HuH-7 (cell line): Measurements from ENCODE around the gene AKAP1.

Experiments
- DNase-seq: peaks from one replicate; pipeline ENCODE4 v3.0.0; 2011; ENCODE audit warnings: low spot score

Gene AKAP1, protein sequence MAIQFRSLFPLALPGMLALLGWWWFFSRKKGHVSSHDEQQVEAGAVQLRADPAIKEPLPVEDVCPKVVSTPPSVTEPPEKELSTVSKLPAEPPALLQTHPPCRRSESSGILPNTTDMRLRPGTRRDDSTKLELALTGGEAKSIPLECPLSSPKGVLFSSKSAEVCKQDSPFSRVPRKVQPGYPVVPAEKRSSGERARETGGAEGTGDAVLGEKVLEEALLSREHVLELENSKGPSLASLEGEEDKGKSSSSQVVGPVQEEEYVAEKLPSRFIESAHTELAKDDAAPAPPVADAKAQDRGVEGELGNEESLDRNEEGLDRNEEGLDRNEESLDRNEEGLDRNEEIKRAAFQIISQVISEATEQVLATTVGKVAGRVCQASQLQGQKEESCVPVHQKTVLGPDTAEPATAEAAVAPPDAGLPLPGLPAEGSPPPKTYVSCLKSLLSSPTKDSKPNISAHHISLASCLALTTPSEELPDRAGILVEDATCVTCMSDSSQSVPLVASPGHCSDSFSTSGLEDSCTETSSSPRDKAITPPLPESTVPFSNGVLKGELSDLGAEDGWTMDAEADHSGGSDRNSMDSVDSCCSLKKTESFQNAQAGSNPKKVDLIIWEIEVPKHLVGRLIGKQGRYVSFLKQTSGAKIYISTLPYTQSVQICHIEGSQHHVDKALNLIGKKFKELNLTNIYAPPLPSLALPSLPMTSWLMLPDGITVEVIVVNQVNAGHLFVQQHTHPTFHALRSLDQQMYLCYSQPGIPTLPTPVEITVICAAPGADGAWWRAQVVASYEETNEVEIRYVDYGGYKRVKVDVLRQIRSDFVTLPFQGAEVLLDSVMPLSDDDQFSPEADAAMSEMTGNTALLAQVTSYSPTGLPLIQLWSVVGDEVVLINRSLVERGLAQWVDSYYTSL

DNA sequence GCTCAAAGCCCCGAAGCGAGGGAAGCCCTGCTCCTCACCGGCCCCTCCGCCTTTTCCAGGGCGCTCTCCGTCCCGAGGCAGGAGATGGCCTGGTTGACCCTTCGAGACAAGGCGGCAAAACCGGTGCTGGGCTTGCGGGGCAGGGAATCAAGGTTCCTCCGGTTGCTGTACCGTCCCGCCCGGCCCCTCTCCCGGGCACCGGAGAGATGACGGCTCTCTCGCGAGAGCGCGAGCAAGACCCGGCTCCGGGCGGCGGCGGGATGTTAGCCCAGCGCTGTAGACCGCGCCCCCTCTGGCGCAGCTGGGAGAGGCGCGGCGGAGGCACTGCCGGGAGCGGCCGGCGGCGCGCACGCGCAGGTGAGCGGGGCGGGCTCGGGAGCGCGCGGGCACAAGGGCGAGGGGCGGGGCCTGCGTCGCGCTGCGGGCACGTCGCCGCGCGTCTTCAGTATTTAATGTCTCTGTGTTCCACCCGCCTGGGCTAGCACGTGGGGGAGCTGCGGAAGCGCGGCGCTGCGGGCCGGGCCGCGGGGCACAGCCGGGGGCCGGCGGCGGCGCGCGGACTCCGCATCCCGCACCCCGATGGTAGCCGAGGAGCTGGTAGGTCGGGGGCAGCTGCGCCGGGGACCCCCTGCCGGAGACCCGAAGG is at the start of gene AKAP1:
Gene AKAP1, plus strand, starts transcription at position 445 of the 646 bp plus-strand sequence. CDS start 20,219 bp downstream, outside the sequence.
- peak; percentile 98 for DNase-seq

DNA sequence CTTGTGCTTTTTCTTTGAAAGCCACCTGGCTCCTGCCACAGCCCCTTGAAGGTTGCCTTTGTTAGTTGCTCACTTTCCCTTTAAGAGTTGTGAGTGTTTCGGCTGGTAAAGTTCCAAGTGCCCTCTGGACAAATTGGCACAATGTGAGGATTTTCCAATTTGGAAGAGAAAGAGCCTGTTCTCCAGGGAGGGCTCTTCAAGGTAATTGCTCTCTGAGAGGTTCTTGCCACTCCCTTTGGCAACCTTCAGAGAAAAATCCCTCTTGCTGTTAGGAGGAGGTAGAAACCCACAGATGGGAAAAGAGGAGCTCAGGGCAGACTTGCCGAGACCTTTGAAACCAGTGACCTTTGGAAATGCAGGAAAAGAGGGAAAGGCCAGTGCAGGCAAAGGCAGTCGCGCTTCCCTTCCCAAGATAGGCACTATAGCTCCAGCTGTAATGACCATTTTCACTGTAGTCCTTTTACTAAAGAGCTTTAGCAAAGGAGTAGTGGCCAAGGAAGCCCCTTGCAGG is 49.0 kb upstream of the AKAP1 start:
- DNase-seq, result no peak

DNA sequence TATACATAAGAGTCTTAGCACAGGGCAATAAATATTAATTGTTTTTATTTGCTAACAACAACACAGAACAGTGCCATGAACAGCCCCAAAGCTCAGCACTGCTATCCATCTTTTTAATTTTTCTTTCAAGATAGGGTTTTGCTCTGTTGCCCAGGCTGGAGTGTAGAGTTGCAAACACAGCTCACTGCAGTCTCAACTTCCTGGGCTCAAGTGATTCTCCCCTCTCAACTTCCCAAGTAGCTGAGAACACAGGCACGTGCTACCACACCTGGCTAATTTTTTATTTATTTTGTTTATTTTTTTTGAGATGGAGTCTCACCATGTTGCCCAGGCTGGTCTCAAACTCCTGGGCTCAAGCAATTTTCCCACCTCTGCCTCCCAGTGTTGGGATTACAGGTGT is 47.6 kb upstream of the AKAP1 start:
- no peak for DNase-seq

DNA sequence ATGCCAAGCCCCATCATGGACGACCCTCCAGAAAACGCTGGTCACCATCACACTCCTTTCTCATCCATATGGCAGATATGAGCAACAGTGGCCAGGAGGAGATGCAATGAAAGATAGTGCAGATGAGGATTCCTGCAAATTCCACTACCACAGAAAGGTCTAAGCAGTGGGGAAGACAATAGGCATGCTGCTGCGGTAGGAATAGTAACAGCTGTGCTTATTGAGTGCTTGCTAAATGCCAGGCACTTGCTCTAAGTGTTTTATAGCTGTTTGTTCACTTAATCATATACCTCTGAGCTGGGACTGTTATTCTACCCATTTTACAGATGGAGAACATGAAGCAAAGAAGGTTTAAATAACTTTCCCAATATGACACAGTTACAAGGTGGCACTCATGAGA is 46.6 kb upstream of the AKAP1 start:
- DNase-seq, result no peak

DNA sequence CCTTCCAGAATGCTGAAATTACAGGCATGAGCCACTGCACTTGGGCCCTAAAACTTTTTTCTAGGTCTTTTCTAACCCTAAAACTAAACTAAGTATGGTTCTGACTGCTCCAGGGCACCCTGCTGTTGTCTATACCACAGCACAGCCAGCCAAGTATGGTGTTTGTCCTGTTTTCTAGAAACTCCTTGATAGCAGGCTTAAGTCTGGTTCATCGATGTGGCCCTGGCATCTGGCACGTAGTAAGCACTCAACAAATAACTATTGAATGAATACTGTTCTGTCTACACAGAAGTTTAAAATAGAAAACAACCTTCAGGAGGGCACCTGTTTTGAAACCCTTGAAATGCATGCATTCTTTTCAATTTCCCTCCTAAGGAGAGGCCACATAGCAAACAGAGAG is 44.5 kb upstream of the AKAP1 start:
- DNase-seq, result no peak

DNA sequence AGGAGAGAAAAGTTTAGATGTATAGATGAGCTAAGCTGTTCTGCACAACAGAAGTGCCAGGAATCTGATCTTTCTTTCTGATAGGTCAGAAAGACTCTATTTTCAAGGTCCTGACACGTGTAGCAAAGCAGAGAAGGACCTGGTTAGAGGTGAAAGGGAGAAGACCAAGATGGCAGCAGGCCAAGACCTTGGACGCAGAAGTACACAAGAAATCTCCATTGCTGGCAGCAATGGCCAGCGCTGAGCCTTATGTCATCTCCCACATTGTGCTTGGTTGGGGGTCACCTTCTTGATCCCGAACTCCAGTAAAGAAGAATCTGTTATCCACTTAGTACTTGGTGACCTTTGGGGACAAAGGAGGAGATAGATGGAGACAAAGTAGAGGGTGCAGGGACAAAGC is 41.8 kb upstream of the AKAP1 start:
- DNase-seq, result no peak

DNA sequence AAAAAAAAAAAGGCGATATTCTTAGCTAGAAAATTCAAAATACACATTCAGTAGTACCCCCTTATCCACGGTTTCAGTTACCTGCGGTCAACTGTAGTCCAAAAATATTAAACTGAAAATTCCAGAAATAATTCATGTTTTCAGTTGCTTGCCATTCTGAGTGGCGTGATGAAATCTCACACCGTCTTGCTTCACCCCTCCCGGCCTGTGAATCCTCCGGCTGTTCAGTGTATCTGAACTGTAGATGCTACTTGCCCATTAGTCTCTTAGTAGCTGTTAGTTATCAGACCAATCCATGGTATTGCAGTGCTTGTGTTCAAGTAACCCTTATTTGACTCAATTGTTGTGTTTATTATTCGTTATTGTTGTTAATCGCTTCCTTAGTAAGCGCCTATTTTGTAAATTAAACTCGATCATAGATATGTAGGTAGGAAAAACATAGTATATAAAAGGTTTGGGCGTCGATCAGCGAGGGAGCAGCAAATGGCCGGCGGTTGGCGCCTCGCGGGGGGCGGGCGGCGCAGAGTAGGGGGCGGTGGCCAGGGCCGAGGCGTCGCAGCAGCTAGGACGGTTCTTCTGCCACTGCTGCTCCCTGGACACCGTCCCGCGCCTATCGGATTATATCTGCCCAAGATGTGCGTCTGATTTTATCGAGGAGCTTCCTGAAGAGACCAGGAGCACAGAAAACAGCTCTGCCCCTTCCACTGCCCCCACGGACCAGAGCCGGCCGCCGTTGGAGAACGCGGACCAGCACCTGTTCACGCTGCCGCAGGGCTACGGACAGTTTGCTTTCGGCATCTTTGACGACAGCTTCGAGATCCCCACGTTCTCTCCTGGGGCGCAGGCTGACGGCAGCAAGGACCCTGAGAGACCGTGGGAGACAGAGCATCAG is 39.8 kb upstream of the AKAP1 start:
- DNase-seq, result no peak

DNA sequence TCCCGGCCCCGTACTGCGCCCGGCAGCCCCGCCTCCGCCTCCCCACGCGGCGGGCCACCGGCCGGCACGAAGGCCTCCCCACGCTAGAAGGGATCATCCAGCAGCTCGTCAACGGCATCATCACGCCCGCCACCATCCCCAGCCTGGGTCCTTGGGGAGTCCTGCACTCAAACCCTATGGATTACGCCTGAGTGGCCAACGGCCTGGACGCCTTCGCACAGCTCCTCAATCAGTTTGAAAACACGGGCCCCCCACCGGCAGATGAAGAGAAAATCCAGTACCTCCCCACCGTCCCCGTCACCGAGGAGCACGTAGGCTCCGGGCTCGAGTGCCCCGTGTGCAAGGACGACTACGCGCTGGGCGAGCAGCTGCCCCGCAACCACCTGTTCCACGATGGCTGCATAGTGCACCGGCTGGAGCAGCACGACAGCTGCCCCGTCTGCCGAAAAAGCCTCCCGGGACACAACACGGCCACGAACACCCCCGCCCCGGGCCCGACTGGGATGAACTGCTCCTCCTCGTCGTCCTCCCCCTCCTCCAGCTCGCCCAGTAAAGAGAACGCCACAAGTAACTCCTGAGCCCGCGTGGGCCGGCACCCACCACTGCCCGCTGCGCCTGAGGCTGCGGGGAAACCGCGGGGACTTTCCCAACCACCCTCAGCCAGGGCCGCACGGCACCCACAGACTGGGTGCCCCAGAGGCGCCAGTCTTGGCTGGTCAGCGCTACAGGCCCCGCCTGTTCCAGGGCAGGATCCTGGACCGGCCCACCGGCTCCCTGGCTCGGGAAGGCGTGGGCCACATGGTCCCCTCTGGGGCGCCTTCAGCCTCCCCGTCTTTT is 39.0 kb upstream of the AKAP1 start:
- DNase-seq, result no peak

DNA sequence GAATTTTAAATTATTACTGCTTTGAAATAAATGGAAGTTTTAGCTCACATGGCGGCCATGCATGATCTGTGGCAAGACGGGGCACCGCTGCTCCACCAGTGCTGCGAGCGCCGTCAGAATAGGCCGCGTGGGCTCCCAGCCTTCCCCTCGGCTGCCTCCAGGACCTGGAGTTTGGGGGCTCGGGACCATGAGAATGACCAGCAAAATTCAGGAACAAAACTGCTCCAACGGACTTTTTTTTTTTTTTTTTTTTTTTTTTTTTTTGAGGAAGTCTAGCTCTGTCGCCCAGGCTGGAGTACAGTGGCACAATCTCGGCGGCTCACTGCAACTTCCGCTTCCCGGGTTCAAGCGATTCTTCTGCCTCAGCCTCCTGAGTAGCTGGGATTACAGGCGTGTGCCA is 38.3 kb upstream of the AKAP1 start:
- no peak for DNase-seq

DNA sequence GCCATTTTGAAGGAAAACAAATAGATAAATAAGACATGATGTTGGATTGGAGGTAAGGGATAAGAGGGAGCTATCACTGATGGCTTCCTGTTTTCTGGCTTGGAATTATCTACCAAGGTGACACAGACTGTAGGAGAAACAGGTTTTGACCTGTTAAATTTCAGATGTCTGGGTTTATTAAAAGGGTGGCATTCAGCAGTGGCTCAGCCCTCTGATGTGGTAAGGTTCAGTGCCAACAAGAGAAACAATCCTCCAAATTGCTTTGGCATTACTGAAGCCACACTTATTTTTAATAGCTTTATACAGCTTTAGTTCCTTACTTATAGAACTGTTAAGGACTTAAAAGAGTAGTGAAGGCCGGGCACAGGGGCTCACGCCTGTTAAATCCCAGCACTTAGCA is 37.0 kb upstream of the AKAP1 start:
- DNase-seq, result no peak

DNA sequence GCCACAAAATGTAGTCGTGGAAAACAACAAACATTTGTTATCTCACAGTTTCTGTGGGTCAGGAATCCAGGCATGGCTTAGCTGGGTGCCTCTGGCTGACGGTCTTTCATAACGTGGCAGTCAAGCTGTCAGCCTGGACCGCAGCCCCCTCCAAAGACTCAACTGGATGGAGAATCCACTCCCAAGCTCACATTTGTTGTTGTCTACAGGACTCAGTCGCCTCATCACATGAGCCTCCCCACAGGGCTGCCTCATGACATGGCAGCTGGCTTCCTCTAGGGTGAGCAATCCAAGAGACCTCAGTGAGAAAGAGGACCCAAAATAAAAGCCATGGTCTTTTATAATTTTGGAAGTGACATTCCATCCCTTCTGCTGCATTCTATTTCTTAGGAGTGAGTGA is 34.7 kb upstream of the AKAP1 start:
- DNase-seq, result peak; percentile 29

DNA sequence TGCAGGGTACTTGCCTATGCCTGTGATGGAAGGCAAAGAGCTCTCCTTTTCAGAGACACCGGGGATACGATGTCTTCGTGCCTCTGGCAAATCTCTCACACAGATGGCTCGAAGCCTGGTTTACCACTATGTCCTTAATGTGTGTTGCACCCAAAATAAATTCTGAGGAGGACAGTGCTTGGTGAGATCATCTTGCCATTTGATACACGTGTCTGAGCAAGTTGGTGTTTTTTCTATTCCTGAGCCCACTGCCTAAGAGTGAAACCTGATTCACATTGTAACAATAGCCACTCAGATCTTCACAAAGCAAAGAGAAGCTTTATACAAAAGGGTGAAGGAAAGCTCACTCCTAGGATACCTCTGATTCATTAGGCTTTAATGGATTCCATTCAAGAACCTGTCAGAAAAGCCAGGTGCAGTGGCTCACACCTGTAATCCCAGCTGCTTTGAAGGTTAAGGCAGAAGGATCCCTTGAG is 33.1 kb upstream of the AKAP1 start:
- no peak for DNase-seq

DNA sequence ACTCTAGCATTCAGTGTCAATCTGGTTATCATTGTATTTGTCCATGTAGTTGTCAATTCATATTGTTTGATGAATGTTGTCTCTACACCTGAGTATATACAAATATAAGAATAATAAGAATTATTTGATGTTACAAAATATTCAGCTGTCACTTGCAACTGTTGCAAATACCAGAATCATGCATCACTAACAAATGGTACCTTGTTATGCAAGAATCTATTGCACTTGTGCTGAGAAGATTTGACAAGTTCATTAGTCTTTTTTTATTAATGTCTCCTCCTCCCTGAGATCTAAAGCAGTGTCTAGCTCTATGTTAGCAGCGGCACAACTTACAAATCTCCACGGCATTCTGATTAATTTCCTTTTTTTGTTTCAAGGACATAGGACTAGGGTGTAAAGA is 22.2 kb upstream of the AKAP1 start:
- DNase-seq, result no peak

DNA sequence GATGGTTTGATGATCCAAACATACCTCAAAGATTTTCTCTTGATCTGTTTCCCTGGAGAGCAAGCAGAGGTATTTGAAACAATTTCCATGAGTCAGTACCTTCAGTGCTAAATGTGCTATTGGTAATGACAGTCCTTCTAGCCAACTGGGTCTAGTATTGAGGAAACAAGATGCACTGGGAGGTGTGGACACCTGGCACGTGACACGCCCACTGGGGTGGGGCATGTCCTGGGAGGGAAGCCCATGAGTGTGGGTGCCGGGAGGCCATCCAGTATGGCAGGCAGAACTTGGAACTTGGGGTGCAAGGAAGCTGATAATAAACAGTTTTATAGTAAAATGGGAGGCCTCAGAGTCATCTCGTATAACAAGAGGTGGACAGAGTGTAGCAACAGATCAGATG is 17.9 kb upstream of the AKAP1 start:
- DNase-seq, result no peak

DNA sequence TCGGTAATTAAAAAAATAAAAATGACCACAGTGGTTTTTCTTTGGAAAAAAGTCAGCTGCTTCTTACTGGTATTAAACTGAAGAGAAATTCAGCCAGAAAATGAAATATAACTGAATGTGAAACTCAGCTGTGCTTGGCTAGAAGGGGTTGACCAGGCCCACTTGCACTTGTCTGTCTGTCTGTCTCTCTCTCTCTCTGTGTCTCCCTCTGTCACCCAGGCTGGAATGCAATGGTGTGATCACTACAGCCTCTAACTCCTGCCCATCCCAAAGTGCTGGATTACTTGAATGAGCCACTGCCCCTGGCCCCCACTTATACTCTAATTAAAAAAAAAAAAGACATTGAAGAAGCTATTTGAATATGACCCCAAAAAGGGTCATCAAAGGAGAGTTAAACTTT is 17.3 kb upstream of the AKAP1 start:
- DNase-seq, result no peak

DNA sequence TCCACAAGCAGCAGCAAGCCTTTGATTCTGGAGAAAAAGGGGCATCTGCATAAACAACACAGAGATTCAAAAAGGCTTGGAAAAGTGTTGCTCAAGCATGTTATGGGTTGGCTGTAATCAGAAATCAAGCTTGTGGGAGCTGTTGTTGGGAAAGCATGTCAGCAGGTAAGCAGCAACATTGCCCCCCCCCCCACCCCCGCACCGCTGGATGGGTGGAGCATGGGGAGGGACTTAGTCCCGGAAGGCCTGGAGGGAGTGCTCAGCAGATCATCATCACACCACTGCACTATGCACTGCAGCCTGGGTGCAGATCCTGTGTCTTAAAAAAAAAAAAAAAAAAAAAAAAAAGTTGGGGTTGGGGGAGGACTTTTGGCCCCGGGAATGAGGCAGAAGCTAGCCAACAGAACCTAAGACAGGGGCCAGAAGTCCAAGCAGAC is 16.8 kb upstream of the AKAP1 start:
- DNase-seq, result peak; percentile 33

DNA sequence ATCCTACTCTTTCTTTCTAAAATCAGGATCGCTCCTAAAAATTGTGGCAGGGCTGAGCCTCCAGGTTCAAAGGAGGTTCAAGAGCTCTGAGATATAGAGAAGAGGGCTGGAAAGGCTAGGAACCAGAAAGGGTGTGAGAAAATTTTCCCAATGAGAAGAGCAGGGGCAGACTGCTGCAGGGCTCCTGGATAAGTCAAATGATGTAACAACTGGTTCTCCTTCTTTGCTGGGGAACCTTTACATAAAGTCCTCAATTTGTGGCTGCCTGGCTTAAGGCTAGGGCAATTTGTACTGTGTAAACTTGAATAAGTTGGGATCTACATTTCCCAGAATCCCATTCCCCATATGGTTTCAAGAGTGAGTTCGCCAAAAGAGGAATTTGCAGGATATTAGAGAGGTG is 16.3 kb upstream of the AKAP1 start:
- DNase-seq, result no peak

DNA sequence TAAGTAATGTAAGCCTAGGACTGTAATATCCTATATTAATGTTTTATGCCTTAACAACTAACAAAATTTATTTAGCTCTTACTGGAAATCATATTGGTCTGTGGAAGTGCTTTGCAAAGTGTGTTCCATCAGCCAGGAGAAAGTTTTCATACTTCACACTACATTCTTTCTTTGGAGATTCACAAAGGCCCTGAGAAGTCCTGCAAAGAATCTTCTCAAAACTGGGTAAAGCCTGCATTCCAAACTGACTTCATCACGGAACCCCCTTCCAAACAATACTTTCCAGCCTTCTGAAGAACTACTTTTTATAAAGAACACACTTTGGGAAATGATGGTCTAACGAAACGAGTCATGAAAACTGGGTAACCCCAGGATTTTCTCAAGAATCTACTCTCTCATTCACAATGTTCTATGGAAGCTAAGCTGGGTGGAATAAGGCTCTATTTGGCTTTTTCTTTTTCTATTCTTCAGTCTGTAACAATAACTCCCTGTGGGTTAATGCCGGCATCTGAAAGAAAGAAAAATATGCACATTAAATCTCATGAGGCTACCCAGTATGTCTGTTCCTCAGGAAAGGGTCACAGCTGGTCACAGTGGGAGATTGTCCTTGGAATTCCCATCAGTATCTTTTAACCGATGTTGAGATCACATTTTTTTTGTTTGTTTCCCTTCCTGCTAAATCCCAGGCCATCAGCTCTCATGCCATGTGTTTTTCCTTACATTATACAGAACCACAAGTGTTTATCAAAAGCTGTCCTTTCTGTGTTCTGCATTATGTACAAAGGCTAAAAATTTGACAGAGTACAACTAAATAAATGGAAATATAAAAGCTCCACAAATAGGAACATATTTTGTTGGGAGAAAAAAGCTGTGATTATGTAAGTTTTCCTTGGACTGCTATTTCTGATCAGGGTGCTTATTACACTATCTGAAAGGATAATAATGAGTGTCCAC is 12.8 kb upstream of the AKAP1 start:
- no peak for DNase-seq

DNA sequence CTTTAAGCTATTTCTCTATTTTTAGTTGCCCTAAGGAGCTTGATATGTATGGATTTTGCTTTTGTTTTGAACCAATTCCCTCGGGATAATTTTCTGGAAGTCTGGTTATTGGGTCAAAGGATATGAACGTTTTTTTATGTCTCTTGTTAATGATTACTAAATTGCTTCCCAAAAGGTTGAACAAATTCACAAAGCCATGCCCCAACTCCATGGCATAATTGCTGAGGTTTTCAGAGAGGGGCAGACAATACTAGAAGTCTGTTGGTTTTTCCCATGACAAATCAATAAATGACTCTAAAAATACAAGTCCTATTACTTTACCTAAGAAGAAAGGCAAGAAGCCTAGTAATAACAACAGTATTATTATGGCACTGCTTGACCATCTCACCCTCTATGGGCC is 11.4 kb upstream of the AKAP1 start:
- no peak for DNase-seq
